Activated CD8-positive, alpha-beta memory T cell treated with anti-CD3 and anti-CD28 coated beads, Interleukin-2, amount 50 U/mL, for 1 hour (primary cell): ENCODE measurements around the gene TMEM25.

Experiments
- DNase-seq: peaks from one replicate; pipeline ENCODE4 v3.0.0-alpha.2; 2020; ENCODE audit errors: extremely low read depth

Gene TMEM25

GRCh38 chr11:118581057-118581456 lies 50.1 kb downstream of the TMEM25 start:
- DNase-seq: no peak
